NOMO-1 (cell line): ENCODE measurements around the gene TMEM63C.

Source experiments
- DNase-seq, 2 experiments: peaks; one replicate each; lab custom pipeline; 2025; ENCODE audit not compliant: unreplicated experiment in 2 of 2; lab: John Stamatoyannopoulos, UW

The TMEM63C gene

GRCh38 chr14:77249286-77249685 lies 67.7 kb downstream of the TMEM63C start:
- no peak for DNase-seq

GRCh38 chr14:77250927-77251326 lies 69.3 kb downstream of the TMEM63C start:
- DNase-seq, result no peak

DNA sequence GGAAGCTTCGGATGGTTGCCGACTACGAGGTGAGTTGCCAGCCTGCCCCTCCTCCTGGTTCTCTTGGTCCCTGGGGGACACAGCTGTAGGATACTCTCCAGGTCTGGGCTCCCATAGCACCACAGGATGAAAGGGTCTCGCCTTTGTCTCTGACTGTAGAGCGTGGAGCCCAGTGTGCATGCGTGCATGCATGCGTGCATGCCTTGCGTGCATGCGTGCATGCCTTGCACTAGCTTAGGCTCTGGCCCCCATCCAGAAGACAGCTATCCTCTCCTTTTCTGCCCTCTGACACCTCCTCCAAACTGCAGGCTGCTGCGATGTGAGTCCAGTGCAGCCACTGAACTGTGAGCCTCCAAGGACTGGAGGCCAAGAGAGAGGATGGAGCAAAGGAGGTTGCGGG lies 70.3 kb downstream of the TMEM63C start:
- DNase-seq, result no peak

- DNase-seq, result no peak
Measured at GRCh38 chr14:77253333-77254190, 72.0 kb downstream of the TMEM63C start.

- DNase-seq, result no peak
Measured at GRCh38 chr14:77256694-77257093, 75.1 kb downstream of the TMEM63C start.

- no peak for DNase-seq
Measured at GRCh38 chr14:77257700-77258099, 76.1 kb downstream of the TMEM63C start.

DNA sequence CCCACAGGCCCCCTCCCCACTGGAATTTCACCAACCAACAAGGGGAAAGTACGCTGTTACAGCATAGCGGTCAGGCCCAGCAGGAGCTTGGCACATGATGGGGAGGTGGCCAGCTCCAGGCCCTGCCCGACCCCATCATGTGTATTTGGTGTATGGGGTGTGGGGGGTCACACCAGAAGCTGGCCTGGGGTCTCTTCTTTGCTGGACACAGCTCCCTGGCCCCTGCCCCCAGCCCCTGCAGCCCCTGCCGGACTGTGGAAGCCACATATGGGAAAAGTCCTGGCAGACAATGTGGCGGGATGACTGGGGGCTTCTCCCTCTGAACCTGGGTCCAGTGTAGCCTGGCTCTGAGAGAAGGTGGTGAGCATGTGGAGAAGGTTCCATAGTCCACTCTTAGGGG lies 77.0 kb downstream of the TMEM63C start:
- no peak for DNase-seq

- DNase-seq, result no peak
Measured at GRCh38 chr14:77259025-77259715, 77.6 kb downstream of the TMEM63C start.

GRCh38 chr14:77260199-77260598 lies 78.6 kb downstream of the TMEM63C start:
- no peak for DNase-seq

DNA sequence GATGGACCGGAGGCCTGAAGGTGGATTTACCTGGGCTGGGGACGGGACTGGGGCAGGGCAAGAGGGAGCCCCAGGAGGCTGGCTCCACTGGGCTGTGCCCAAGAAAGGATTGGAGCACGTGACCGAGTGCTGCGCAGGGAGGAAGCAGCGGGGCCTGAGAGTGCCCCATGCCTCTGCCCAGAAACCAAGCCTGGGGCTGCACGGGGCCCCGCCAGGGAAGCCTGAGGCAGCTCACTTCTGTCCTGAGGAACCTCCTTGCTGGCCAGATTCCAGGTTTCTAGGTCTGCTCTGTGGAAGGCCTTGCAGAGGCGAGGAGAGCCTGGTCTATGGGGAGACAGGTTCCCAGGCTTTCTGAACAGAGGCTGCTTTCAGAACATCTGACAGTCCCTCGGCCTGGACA lies 79.0 kb downstream of the TMEM63C start:
- DNase-seq, result peak; percentile 8 to 29

- no peak for DNase-seq
Measured at GRCh38 chr14:77264466-77265186, 83.0 kb downstream of the TMEM63C start.

DNA sequence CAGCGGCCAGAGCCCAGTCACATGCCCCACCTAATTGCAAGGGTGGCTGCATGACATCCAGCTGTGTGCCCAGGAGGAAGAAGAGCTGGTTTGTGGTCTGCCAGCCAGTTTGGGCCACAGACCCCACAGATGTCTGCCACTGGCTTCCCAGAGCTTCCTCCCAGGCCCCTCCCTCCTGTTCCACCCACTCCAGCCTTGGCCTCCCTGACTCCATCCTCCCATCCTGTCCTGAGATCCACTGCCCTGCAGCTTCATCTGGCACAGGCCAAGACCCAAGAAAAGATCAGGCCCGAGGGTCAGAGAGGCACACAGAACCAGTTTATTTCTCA lies 83.6 kb downstream of the TMEM63C start:
- DNase-seq, result no peak

DNA sequence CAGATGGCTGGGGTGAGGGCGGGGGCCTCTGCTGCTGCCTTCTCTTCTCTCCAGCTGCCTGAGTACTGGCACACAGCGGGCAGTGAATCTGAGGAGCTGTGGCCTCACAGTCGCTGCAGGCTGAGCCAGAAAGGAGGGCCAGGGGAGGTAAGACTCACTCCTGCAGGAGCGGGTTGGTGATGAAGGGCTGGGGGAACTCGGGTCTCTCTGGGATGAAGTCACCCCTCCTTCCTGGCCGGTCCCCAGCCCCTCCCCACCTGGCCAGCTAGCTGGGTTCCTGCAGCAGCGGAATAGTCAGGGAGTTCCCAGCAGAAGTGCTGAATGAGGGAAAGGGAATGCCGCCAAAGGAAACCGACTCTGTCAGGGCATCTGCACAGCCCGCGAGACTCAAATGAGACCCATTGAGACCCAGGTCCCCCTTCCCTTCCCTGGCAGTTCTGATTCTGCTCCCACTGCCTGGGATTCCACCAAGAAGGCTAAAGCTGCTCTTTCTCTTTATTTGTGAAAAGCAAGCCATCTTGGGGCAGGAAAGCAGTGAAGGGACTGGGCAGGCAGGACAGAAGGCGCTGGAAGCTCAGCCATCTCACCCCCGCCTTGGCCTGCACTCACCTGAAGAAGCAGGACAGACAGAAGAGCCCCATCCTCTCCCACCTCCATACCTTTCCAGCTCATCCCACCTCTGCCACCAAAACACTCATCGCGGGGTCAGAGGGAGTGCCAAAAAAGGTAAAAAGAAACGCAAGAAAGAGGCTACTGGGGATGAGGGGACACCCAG lies 84.2 kb downstream of the TMEM63C start:
- DNase-seq, result no peak

- no peak for DNase-seq
Measured at GRCh38 chr14:77266336-77266735, 84.7 kb downstream of the TMEM63C start.

DNA sequence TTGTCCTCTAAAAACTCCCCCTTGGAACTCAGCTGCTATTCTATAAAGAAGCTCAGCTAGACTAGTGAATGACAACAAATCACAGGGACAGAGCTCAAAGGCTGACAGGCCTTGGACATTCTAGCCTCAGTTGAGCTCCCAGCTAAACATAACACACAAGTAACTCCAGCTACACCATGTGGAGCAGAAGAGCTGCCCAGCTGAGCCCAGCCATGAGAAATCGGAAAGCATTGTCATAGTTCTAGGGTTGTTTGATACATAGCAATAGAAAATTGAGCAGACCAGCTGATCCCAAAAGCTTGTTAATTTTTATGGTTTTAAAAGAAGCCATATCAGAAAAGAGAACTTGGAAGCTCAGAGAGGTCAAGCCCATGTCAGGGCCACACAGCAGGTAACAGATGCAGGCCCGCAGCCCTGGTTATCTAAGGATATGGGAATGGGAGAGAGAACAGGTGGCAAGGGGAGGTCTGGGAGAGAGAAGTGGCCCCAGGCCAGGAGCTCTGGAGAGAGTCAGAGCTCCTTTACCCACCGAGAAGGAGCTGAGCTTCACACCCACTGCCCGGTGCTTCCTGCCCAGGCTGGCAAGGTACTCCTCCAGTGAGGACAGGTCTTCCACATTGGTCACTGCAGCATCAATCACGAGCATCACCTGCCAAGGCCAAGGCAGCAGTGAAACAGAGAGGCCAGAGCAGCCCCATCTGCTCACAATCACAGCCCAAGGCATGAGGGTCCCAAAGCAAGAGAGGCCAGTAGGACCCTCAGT lies 86.5 kb downstream of the TMEM63C start:
- DNase-seq, result no peak

DNA sequence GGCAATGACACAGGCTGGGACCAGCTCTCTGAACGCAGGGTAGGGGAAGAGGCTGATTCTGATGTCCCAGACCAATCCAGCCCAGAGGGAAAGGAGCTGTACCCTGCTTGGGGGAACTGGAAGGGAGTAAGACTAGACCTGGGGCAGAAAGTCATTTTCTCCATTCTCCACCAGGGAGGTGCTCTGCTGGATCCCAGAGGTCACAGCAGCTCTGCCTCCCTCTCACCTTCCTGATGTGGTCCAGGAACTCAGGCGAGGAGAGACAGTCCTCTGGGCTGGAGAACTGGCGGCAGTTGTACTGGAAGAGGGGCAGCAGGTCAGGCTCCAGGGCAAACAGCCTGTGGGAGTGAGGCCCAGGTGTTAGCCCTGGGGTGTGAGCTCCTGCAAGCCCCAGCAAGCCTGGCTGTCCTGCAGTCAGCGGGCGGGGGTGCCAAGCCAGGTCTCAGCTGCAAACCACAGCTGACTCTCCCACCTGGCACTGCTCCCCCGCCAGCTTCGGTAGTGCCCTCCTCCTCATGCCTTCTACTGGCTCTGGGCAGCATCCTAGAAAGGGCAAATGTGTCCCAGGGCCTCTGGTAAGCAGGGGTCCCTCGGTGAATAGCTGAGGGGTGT lies 87.5 kb downstream of the TMEM63C start:
- DNase-seq, result no peak

GRCh38 chr14:77270361-77271112 lies 88.9 kb downstream of the TMEM63C start:
- DNase-seq, result no peak

GRCh38 chr14:77271113-77271710 lies 89.6 kb downstream of the TMEM63C start, which contains the start of gene NGB:
NGB (minus strand) TSS chr14:77271206; CDS start chr14:77270937, 269 bp downstream.
- no peak for DNase-seq

- DNase-seq, result no peak
Measured at GRCh38 chr14:77272261-77272660, 90.7 kb downstream of the TMEM63C start.
